Heart right ventricle (tissue), 16 donors: ENCODE data around the gene POLD2. TPM values are rescaled to one million over a fixed set of nuclear protein-coding genes. Genes with fewer than 3 reads are reported as not detected.

Source experiments
- ATAC-seq, 8 donors: fragments of 200-7000 bp; cut with Tn5 transposase; one replicate each; pipeline ENCODE4 v1.9.1; 2020; ENCODE audit warnings: mild to moderate bottlenecking in 8 of 8, moderate library complexity in 8 of 8, moderate number of reproducible peaks in 1 of 8
- DNase-seq, 2 donors: peaks; one replicate each; pipeline ENCODE4 v3.0.0-alpha.2; 2020
- H3K27ac ChIP-seq, 10 donors: fragments of 200-600 bp; sonication (generic) in 2 of 10; one replicate each; pipeline versions ENCODE4 v1.5.0 to v1.8.0; 2020 to 2022; ENCODE audit warnings: mild to moderate bottlenecking in 3 of 10
- H3K27me3 ChIP-seq, 7 donors: fragments of 200-600 bp; one replicate each; pipeline ENCODE4 v1.8.0; 2021 to 2022; ENCODE audit warnings: mild to moderate bottlenecking in 2 of 7
- H3K36me3 ChIP-seq, 9 donors: fragments of 200-600 bp; sonication (generic) in 1 of 9; one replicate each; pipeline versions ENCODE4 v1.5.0 to v1.8.0; 2020 to 2022; ENCODE audit warnings: mild to moderate bottlenecking in 2 of 9
- H3K4me1 ChIP-seq, 9 donors: fragments of 200-600 bp; sonication (generic) in 1 of 9; one replicate each; pipeline versions ENCODE4 v1.5.0 to v1.8.0; 2020 to 2022; ENCODE audit warnings: mild to moderate bottlenecking in 4 of 9
- H3K4me3 ChIP-seq, 10 donors: fragments of 200-600 bp; sonication (generic) in 2 of 10; one replicate each; pipeline versions ENCODE4 v1.5.0 to v1.8.0; 2020 to 2022; ENCODE audit warnings: mild to moderate bottlenecking in 7 of 10, moderate library complexity in 2 of 10
- H3K9me3 ChIP-seq, 11 donors: fragments of 200-600 bp in 10 of 11; sonication (generic) in 2 of 11; one replicate each; pipeline versions ENCODE4 v1.5.0 to v1.8.0; 2013 to 2022; ENCODE audit warnings: mild to moderate bottlenecking in 2 of 11, control low read depth in 1 of 11, moderate library complexity in 1 of 11
- CTCF ChIP-seq, 9 donors: fragments of 200-600 bp; sonication (generic) in 2 of 9; IDR thresholded peaks; one replicate each; pipeline versions ENCODE4 v1.5.0 to v1.8.0; 2021 to 2022; ENCODE audit warnings: antibody characterized with exemption in 9 of 9, mild to moderate bottlenecking in 5 of 9, moderate library complexity in 1 of 9
- WGBS, 2 donors: extraction: QIAGEN DNeasy Blood & Tissue Kit; methylation state at CpG; one replicate each; pipeline ENCODE4 v1.1.7; 2013; ENCODE audit warnings: inconsistent platforms in 1 of 2; 5-methylcytosine and 5-hydroxymethylcytosine counted together
- intact Hi-C, 10 donors: fragments of 100-400 bp; cut with DNase I; formaldehyde crosslinking; loops; one replicate each; pipeline versions ENCODE4 v1.11.1 to v1.14.2; 2022
- polyA plus RNA-seq, 2 donors: library from polyadenylated mRNA; stranded (reverse); fragments of 200-250 nt; gene quantifications; one replicate each; pipeline ENCODE4 v1.2.3, GENCODE V29; 2013
- total RNA-seq, 10 donors: library from RNA; stranded (reverse); fragmentation: NEBNext Ultra II Directional in 3 of 10; extraction: Animal tissue kit (Norgen Biotek cat#: 25700) in 3 of 10; gene quantifications; one replicate each; pipeline versions ENCODE4 v1.2.1 to v1.2.4, GENCODE V29; 2021 to 2023
- donor health status: Arrhythmogenic right ventricular cardiomyopathy.
- donor health status: ischemic (EF 13 %, LVEDD 7.1; RV severe dilation, severe dysfunction).
- donor health status: healthy with polysubstance abuse.
- donor health status: DM: no; HTN: yes; CAD: no.
- donor health status: DM: no; HTN: no; CAD: no.
- donor health status: ischemic (EF 25% LVEDD 6.9; RV normal size, moderate dysfunction).
- donor health status: ischemic (EF 25% LVEDD 5.7; RV mildly dilated, moderate dysfunction).
- donor health status: healthy.
- donor health status: DM: yes; HTN: yes; CAD: no.
- donor health status: Ischemic cardiomyopathy.
- donor health status: ischemic (EF 35%, LVEDD 5.7; RV mildly dilated, moderate dysfunction).
- donor health status: nonischemic (EF 11% LVEDD 7.7; RV severe dilation, severe dysfunction).
- donor health status: DM: yes; HTN: yes; CAD: no.
- donor health status: PGD.
- donor health status: ischemic (EF 29% LVEDD 5.4; RV normal size, mild dysfunction).
- donor health status: nonischemic (EF 23%, LVEDD 6.1; RV moderate dilation, normal function).

POLD2 gene
- total and polyA plus RNA-seq, 12 donors: 64.4 to 150 (median 78.8) TPM

- ATAC-seq (no peak), DNase-seq (no peak)
- Histone ChIP-seq H3K9me3 (no peaks in the 10 kb centered on the region), H3K4me3 (peak overlapping the region; percentile 65 to 92 (median 84)), H3K27me3 (no peaks in the 10 kb centered on the region), H3K4me1 (peaks cover 9 to 60% (median 34%) of the 10 kb centered on the region in 9 donors), H3K36me3 (peaks cover 0 to 45% (median 33%) of the 10 kb centered on the region in 9 donors), H3K27ac (peak overlapping the region in 9 of 10 donors; percentile 22 to 96 (median 94))
- TF ChIP-seq CTCF (IDR thresholded peaks at IDR 0.05): no peak
- 51 to 52% methylated on average over 9 of the region's 9 CpGs for WGBS, 2 donors
- intact Hi-C loops: loop anchor here in 3 of 10 donors (5.0 kb wide), 5 partner anchors 34 to 121 kb away; partner anchors contain the start of genes POLD2 (in 1 of the 3) and YKT6 (in 1 of the 3)
Observed at GRCh38 chr7:44081266-44081748, 42.0 kb downstream of the POLD2 start.

GRCh38 chr7:44080686-44081265 lies 42.6 kb downstream of the POLD2 start:
- Histone ChIP-seq H3K4me3 (peak overlapping the region in 2 of 10 donors; percentile 88 to 89), H3K36me3 (peaks cover 0 to 50% (median 38%) of the 10 kb centered on the region in 9 donors), H3K4me1 (peaks cover 9 to 66% (median 39%) of the 10 kb centered on the region in 9 donors), H3K27me3 (no peaks in the 10 kb centered on the region), H3K27ac (peak overlapping the region in 8 of 10 donors; percentile 22 to 96 (median 94)), H3K9me3 (no peaks in the 10 kb centered on the region)
- intact Hi-C loops: loop anchor here in 3 of 10 donors (5.0 kb wide), 5 partner anchors 33 to 122 kb away; partner anchors contain the start of genes POLD2 (in 1 of the 3) and YKT6 (in 1 of the 3)
- WGBS, 2 donors: 71 to 77% methylated on average over 11 of the region's 11 CpGs
- no peak for ATAC-seq
- DNase-seq: no peak
- no peak for TF ChIP-seq CTCF (IDR thresholded peaks at IDR 0.05)

GRCh38 chr7:44080118-44080517 lies 43.2 kb downstream of the POLD2 start:
- TF ChIP-seq CTCF (IDR thresholded peaks at IDR 0.05): no peak
- Histone ChIP-seq H3K27ac (peak overlapping the region in 5 of 10 donors; percentile 14 to 96 (median 95)), H3K4me3 (no peak overlapping the region), H3K36me3 (peaks cover 0 to 57% (median 40%) of the 10 kb centered on the region in 9 donors), H3K9me3 (no peaks in the 10 kb centered on the region), H3K27me3 (no peaks in the 10 kb centered on the region), H3K4me1 (peaks cover 9 to 68% (median 39%) of the 10 kb centered on the region in 9 donors)
- intact Hi-C loops: loop anchor here in 3 of 10 donors (5.0 kb wide), 5 partner anchors 33 to 122 kb away; partner anchors contain the start of genes POLD2 (in 1 of the 3) and YKT6 (in 1 of the 3)
- DNase-seq: no peak
- ATAC-seq: no peak
- 90 to 92% methylated on average over 5 of the region's 5 CpGs for WGBS, 2 donors

GRCh38 chr7:44079331-44080021 lies 43.9 kb downstream of the POLD2 start:
- peaks cover 0 to 63% (median 40%) of the 10 kb centered on the region in 9 donors for H3K36me3 ChIP-seq
- H3K27ac ChIP-seq: peak overlapping the region in 6 of 10 donors; percentile 14 to 96 (median 82)

More at GRCh38 chr7:44079331-44080021, 43.9 kb downstream of the POLD2 start:
- ATAC-seq (no peak), DNase-seq (no peak)
- 78 to 83% methylated on average over 11 of the region's 11 CpGs for WGBS, 2 donors
- Histone ChIP-seq H3K27me3 (no peaks in the 10 kb centered on the region), H3K4me3 (no peak overlapping the region), H3K9me3 (no peaks in the 10 kb centered on the region), H3K4me1 (peaks cover 9 to 71% (median 43%) of the 10 kb centered on the region in 9 donors)
- no peak for TF ChIP-seq CTCF (IDR thresholded peaks at IDR 0.05)
- intact Hi-C loops: loop anchor here in 4 of 10 donors (5.0 to 10.0 kb wide), 6 partner anchors 32 to 123 kb away; partner anchors contain the start of genes POLD2 (in 2 of the 4) and YKT6 (in 1 of the 4)
